Heart left ventricle (tissue), 16 donors: ENCODE data around the gene DIP2C. TPM values are rescaled to one million over a fixed set of nuclear protein-coding genes. Genes with fewer than 3 reads are reported as not detected.
A peak's percentile ranks its signal among the peaks of the same experiment; 100 is the strongest.

Experiments
- ATAC-seq, 4 donors: fragments of 200-7000 bp; cut with Tn5 transposase; one replicate each; pipeline ENCODE4 v1.9.1; 2020 to 2022; ENCODE audit warnings: moderate library complexity in 4 of 4, mild to moderate bottlenecking in 3 of 4, moderate number of reproducible peaks in 1 of 4
- DNase-seq, 5 donors: peaks; one replicate each; pipeline ENCODE4 v3.0.0-alpha.2; 2020
- H3K27ac ChIP-seq, 12 donors: fragments of 200-600 bp; sonication (generic) in 4 of 12; one replicate each; pipeline versions ENCODE4 v1.5.0 to v1.8.0; 2016 to 2022; ENCODE audit warnings: mild to moderate bottlenecking in 2 of 12
- H3K27me3 ChIP-seq, 9 donors: fragments of 200-600 bp; sonication (generic) in 2 of 9; one replicate each; pipeline versions ENCODE4 v1.5.1 to v1.8.0; 2016 to 2022; ENCODE audit warnings: mild to moderate bottlenecking in 3 of 9
- H3K36me3 ChIP-seq, 9 donors: fragments of 200-600 bp; sonication (generic) in 2 of 9; one replicate each; pipeline versions ENCODE4 v1.5.0 to v1.8.0; 2018 to 2022; ENCODE audit warnings: mild to moderate bottlenecking in 2 of 9
- H3K4me1 ChIP-seq, 12 donors: fragments of 200-600 bp; sonication (generic) in 4 of 12; one replicate each; pipeline versions ENCODE4 v1.5.0 to v1.8.0; 2016 to 2022; ENCODE audit warnings: mild to moderate bottlenecking in 3 of 12
- H3K4me3 ChIP-seq, 12 donors: fragments of 200-600 bp; sonication (generic) in 4 of 12; one replicate each; pipeline versions ENCODE4 v1.5.0 to v1.8.0; 2017 to 2022; ENCODE audit warnings: mild to moderate bottlenecking in 9 of 12, moderate library complexity in 4 of 12
- H3K9me3 ChIP-seq, 12 donors: fragments of 200-600 bp; sonication (generic) in 4 of 12; one replicate each; pipeline versions ENCODE4 v1.5.0 to v1.8.0; 2016 to 2022; ENCODE audit warnings: mild to moderate bottlenecking in 1 of 12
- POLR2A ChIP-seq, 2 donors: fragments of 450-650 bp; IDR thresholded peaks; one replicate each; pipeline ENCODE4 v1.6.1; 2017; ENCODE audit warnings: antibody characterized with exemption in 2 of 2, mild to moderate bottlenecking in 2 of 2, moderate library complexity in 2 of 2
- WGBS, 4 donors: extraction: QIAGEN DNeasy Blood & Tissue Kit in 2 of 4; methylation state at CpG; one replicate each; pipeline versions ENCODE4 v1.1.5 to v1.1.7; 2013 to 2018; 5-methylcytosine and 5-hydroxymethylcytosine counted together
- intact Hi-C, 10 donors: fragments of 100-400 bp; cut with DNase I; formaldehyde crosslinking; loops; one replicate each; pipeline versions ENCODE4 v1.11.1 to v1.14.2; 2022
- polyA plus RNA-seq, 2 donors: library from polyadenylated mRNA; stranded (reverse); fragments of 200-250 nt; gene quantifications; one replicate each; pipeline ENCODE4 v1.2.3, GENCODE V29; 2013
- total RNA-seq, 9 donors: library from RNA; depleted of rRNA in 2 of 9; stranded (reverse); fragments of >200 nt in 2 of 9; fragmentation: NEBNext Ultra II Directional in 3 of 9; extraction: Animal tissue kit (Norgen Biotek cat#: 25700) in 3 of 9; gene quantifications; one replicate each; pipeline versions ENCODE4 v1.1.0 to v1.2.4, GENCODE V29; 2016 to 2023
- TF ChIP-seq, protein P1 (sequence below), 12 donors: fragments of 200-600 bp; sonication (generic) in 4 of 12; IDR thresholded peaks; one replicate each; pipeline versions ENCODE4 v1.5.0 to v1.8.0; 2018 to 2022; ENCODE audit warnings: antibody characterized with exemption in 12 of 12, mild to moderate bottlenecking in 5 of 12
- donor health status: ischemic (EF 13 %, LVEDD 7.1; RV severe dilation, severe dysfunction).
- donor health status: healthy with polysubstance abuse.
- donor health status: DM: no; HTN: yes; CAD: no.
- donor health status: DM: no; HTN: no; CAD: no.
- donor health status: ischemic (EF 25% LVEDD 6.9; RV normal size, moderate dysfunction).
- donor health status: ischemic (EF 25% LVEDD 5.7; RV mildly dilated, moderate dysfunction).
- donor health status: healthy.
- donor health status: DM: yes; HTN: yes; CAD: no.
- donor health status: ischemic (EF 35%, LVEDD 5.7; RV mildly dilated, moderate dysfunction).
- donor health status: nonischemic (EF 11% LVEDD 7.7; RV severe dilation, severe dysfunction).
- donor health status: DM: yes; HTN: yes; CAD: no.
- donor health status: PGD.
- donor health status: ischemic (EF 29% LVEDD 5.4; RV normal size, mild dysfunction).
- donor health status: nonischemic (EF 23%, LVEDD 6.1; RV moderate dilation, normal function).

The DIP2C gene
- total and polyA plus RNA-seq, 11 donors, result 7.4 to 43.1 (median 28.5) TPM

DNA sequence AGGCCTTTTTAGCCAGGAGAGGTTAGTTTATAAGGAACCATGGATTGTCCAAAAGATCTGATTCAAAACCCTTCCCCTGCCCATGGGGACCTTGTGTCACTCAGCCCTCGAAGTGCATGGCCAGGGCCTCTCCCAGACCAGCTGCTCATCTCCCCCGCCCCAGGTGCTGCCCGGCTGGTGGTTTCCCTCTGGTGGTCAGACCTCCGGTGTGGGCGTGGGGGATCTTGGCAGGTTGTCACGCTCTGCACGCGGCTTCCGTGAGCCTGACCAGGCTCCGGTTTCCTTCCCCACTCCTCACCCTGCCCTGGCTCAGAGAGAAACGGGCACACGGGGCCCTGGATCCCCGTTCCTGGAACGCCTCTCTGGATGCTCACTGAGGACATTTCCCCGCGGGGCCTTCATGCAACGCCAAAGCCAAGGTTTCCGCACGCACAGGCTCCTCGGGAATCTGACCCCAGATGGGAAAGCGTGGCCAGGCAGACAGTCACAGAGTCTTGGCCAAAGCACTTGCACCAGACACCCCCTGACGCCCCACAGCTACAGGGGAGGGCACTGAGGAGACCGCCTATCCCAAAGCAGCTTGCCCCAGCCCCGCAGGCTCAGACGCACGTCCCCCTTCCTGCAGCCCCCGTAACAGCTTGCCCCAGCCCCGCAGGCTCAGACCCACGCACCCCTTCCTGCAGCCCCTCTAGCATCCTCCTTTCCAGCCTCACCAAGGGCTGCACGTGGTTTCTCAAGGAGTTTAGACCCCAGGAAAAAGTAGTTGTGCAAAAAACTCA, 7.8 kb upstream of the DIP2C start:
- H3K4me3 ChIP-seq, result no peak overlapping the region
- ATAC-seq (peak in 1 of 4 donors; percentile 11), DNase-seq (peak in 1 of 5 donors; percentile 56)
- 68 to 75% (median 72%) methylated on average over 22 to 30 of the region's 30 CpGs for WGBS, 4 donors
- TF ChIP-seq, protein P1, sequence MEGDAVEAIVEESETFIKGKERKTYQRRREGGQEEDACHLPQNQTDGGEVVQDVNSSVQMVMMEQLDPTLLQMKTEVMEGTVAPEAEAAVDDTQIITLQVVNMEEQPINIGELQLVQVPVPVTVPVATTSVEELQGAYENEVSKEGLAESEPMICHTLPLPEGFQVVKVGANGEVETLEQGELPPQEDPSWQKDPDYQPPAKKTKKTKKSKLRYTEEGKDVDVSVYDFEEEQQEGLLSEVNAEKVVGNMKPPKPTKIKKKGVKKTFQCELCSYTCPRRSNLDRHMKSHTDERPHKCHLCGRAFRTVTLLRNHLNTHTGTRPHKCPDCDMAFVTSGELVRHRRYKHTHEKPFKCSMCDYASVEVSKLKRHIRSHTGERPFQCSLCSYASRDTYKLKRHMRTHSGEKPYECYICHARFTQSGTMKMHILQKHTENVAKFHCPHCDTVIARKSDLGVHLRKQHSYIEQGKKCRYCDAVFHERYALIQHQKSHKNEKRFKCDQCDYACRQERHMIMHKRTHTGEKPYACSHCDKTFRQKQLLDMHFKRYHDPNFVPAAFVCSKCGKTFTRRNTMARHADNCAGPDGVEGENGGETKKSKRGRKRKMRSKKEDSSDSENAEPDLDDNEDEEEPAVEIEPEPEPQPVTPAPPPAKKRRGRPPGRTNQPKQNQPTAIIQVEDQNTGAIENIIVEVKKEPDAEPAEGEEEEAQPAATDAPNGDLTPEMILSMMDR (IDR thresholded peaks at IDR 0.05), result no peak
- TF ChIP-seq POLR2A (IDR thresholded peaks at IDR 0.05), result no peak
- intact Hi-C loops, result loop anchor here in 2 of 10 donors (10.0 kb wide), 2 partner anchors 172 to 182 kb away; no protein-coding TSS in a partner anchor
- H3K9me3 ChIP-seq, result no peaks in the 10 kb centered on the region
- H3K27me3 ChIP-seq, result peaks cover 0 to 21% (median 4%) of the 10 kb centered on the region in 9 donors
- no peaks in the 10 kb centered on the region for H3K36me3 ChIP-seq
- H3K4me1 ChIP-seq, result no peaks in the 10 kb centered on the region
- no peak overlapping the region for H3K27ac ChIP-seq

DNA sequence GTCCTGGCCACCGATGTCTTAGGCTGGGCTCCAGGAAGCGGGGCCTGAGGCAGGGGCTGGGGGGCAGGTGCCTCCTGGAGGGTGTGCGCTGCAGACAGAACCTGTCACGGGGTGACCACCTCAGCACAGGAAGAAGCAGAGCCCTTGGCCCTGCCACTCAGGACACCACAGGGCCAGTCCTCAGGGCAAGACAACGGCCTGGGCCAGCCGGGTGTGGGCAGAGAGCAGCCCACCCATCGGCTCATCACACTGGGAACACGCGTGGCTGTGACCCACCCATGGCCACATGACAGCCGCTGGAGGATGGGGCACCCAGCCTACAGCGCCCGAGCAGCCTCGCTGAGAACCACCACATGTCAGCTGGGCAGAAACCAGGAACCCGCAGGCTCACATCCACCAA, 5.9 kb upstream of the DIP2C start:
- intact Hi-C loops, result loop anchor here in 2 of 10 donors (10.0 kb wide), 2 partner anchors 171 to 181 kb away; no protein-coding TSS in a partner anchor
- H3K4me1 ChIP-seq, result peaks cover 0 to 3% (median under 1%) of the 10 kb centered on the region in 12 donors
- DNase-seq (peak in 1 of 5 donors; percentile 34), ATAC-seq (peak in 1 of 4 donors; percentile 14)
- H3K27me3 ChIP-seq, result peaks cover 0 to 21% (median 4%) of the 10 kb centered on the region in 9 donors
- no peak overlapping the region for H3K27ac ChIP-seq
- TF ChIP-seq, protein P1 (IDR thresholded peaks at IDR 0.05), result no peak
- no peak for TF ChIP-seq POLR2A (IDR thresholded peaks at IDR 0.05)
- no peak overlapping the region for H3K4me3 ChIP-seq
- no peaks in the 10 kb centered on the region for H3K9me3 ChIP-seq
- 92 to 96% (median 95%) methylated on average over 8 to 14 of the region's 14 CpGs for WGBS, 4 donors
- H3K36me3 ChIP-seq, result no peaks in the 10 kb centered on the region

GRCh38 chr10:693506-693905, 4.0 kb upstream of the DIP2C start:
- ATAC-seq, result no peak
- Histone ChIP-seq H3K27me3 (peaks cover 0 to 15% (median 4%) of the 10 kb centered on the region in 9 donors), H3K4me3 (no peak overlapping the region), H3K9me3 (no peaks in the 10 kb centered on the region), H3K36me3 (no peaks in the 10 kb centered on the region), H3K27ac (no peak overlapping the region), H3K4me1 (peaks cover 0 to 12% (median 4%) of the 10 kb centered on the region in 12 donors)
- intact Hi-C loops, result loop anchor here in 3 of 10 donors (5.0 to 10.0 kb wide), 3 partner anchors 94 to 179 kb away; no protein-coding TSS in a partner anchor
- 42 to 63% (median 51%) methylated on average over 7 of the region's 7 CpGs for WGBS, 4 donors
- TF ChIP-seq, protein P1 (IDR thresholded peaks at IDR 0.05), result no peak
- TF ChIP-seq POLR2A (IDR thresholded peaks at IDR 0.05), result no peak
- DNase-seq, result no peak

DNA sequence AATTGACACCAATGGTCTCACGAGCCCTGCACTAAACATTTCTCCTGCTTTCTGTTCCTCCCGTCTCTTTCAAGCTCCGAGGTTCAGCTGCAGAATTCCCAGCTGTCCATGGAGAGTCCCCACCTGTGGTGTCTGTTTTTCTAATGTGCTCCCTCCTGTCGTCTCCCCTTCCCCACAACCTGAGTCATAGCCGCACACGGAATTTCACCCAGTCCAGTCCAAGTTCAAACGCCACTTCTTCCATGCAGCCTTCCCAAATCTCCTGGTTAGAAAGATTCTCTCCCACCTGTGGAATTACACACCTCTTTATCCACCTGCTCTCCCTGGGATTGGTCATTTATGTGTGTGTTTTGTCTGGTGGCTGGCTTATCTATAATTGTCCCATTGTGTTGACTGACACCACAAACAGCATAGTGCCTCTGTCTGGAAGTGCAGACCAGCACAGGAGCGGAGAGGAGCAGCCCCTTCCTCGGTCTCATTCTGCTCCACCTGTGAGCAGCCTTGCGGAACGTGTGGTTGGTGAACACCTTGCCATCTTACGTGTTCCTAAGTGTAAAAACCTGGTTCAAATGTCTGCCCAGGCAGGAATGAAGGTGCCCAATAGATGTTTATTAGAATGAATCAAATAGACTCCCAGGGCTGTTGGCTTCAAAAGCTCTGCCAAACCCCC, 3.3 kb upstream of the DIP2C start:
- Histone ChIP-seq H3K27ac (no peak overlapping the region), H3K4me1 (peaks cover 0 to 18% (median 10%) of the 10 kb centered on the region in 12 donors), H3K9me3 (no peaks in the 10 kb centered on the region), H3K36me3 (no peaks in the 10 kb centered on the region), H3K27me3 (peaks cover 0 to 12% (median 3%) of the 10 kb centered on the region in 9 donors), H3K4me3 (no peak overlapping the region)
- DNase-seq (no peak), ATAC-seq (no peak)
- intact Hi-C loops, result loop anchor here in 3 of 10 donors (5.0 to 10.0 kb wide), 3 partner anchors 94 to 178 kb away; no protein-coding TSS in a partner anchor
- WGBS, 4 donors, result 88 to 92% (median 90%) methylated on average over 12 of the region's 12 CpGs
- TF ChIP-seq, protein P1 (IDR thresholded peaks at IDR 0.05), result no peak
- TF ChIP-seq POLR2A (IDR thresholded peaks at IDR 0.05), result no peak
